NCI-H187 treated with DMSO at 0.1 percent for 48 hours (cell line): Measurements from ENCODE around the gene PACSIN3.
A peak's percentile ranks its signal among the peaks of the same experiment; 100 is the strongest.

Experiments
- DNase-seq: peaks from one replicate; lab custom pipeline; 2025; lab: John Stamatoyannopoulos, UW

The PACSIN3 gene

GRCh38 chr11:47176328-47177228 lies 9.7 kb downstream of the PACSIN3 start, which contains the start of gene ARFGAP2:
Gene ARFGAP2 (minus strand): TSS chr11:47176879. CDS start chr11:47176853, 26 bp downstream.
- DNase-seq, result peak; percentile 81

- no peak for DNase-seq
Measured at GRCh38 chr11:47175746-47176327, 10.4 kb downstream of the PACSIN3 start.

- DNase-seq, result no peak
Measured at GRCh38 chr11:47172740-47173336, 13.4 kb downstream of the PACSIN3 start.

- DNase-seq, result no peak
Measured at GRCh38 chr11:47171856-47172255, 14.4 kb downstream of the PACSIN3 start.

GRCh38 chr11:47171061-47171838 lies 15.0 kb downstream of the PACSIN3 start:
- DNase-seq, result no peak

- no peak for DNase-seq
Measured at GRCh38 chr11:47166368-47166767, 19.9 kb downstream of the PACSIN3 start.

GRCh38 chr11:47165253-47165840 lies 20.9 kb downstream of the PACSIN3 start:
- no peak for DNase-seq

- no peak for DNase-seq
Measured at GRCh38 chr11:47164321-47164720, 21.9 kb downstream of the PACSIN3 start.

- DNase-seq, result no peak
Measured at GRCh38 chr11:47163898-47164297, 22.3 kb downstream of the PACSIN3 start.

- DNase-seq, result no peak
Measured at GRCh38 chr11:47163193-47163592, 23.0 kb downstream of the PACSIN3 start.

GRCh38 chr11:47162426-47162825 lies 23.8 kb downstream of the PACSIN3 start:
- DNase-seq, result no peak

- DNase-seq, result no peak
Measured at GRCh38 chr11:47161890-47162289, 24.3 kb downstream of the PACSIN3 start.

- no peak for DNase-seq
Measured at GRCh38 chr11:47161134-47161854, 24.9 kb downstream of the PACSIN3 start.

- DNase-seq, result no peak
Measured at GRCh38 chr11:47160753-47161133, 25.5 kb downstream of the PACSIN3 start.

- DNase-seq, result no peak
Measured at GRCh38 chr11:47158242-47158641, 28.0 kb downstream of the PACSIN3 start.

GRCh38 chr11:47157805-47158204 lies 28.4 kb downstream of the PACSIN3 start:
- DNase-seq, result no peak

- DNase-seq, result no peak
Measured at GRCh38 chr11:47156951-47157350, 29.3 kb downstream of the PACSIN3 start.

- no peak for DNase-seq
Measured at GRCh38 chr11:47156333-47156732, 29.9 kb downstream of the PACSIN3 start.

- no peak for DNase-seq
Measured at GRCh38 chr11:47155879-47156278, 30.4 kb downstream of the PACSIN3 start.

GRCh38 chr11:47154616-47155570 lies 31.3 kb downstream of the PACSIN3 start:
- no peak for DNase-seq
